Measurements from ENCODE around the gene NXPH3.

The NXPH3 gene

GRCh38 chr17:49592263-49592662 is 16.6 kb downstream of the NXPH3 start:
- DNase-seq (ENCODE audit: low read depth) = no peak

GRCh38 chr17:49595328-49595727 is 19.7 kb downstream of the NXPH3 start:
- DNase-seq (ENCODE audit: low read depth) = no peak

- no peak for DNase-seq (ENCODE audit: low read depth)
These were observed 20.3 kb downstream of the NXPH3 start for GRCh38 chr17:49595980-49596379.

GRCh38 chr17:49596613-49597244 is 21.1 kb downstream of the NXPH3 start:
- DNase-seq (ENCODE audit: low read depth) = no peak

GRCh38 chr17:49597436-49597835 is 21.8 kb downstream of the NXPH3 start:
- DNase-seq (ENCODE audit: low read depth) = no peak

- no peak for DNase-seq (ENCODE audit: low read depth)
These were observed 22.4 kb downstream of the NXPH3 start for GRCh38 chr17:49597928-49598655.

GRCh38 chr17:49598918-49599317 is 23.2 kb downstream of the NXPH3 start:
- DNase-seq (ENCODE audit: low read depth) = no peak

GRCh38 chr17:49600949-49601348 is 25.3 kb downstream of the NXPH3 start:
- DNase-seq (ENCODE audit: low read depth) = no peak

- no peak for DNase-seq (ENCODE audit: low read depth)
These were observed 27.1 kb downstream of the NXPH3 start for GRCh38 chr17:49602783-49603182.

GRCh38 chr17:49603238-49603637 is 27.6 kb downstream of the NXPH3 start:
- DNase-seq (ENCODE audit: low read depth) = no peak

GRCh38 chr17:49603720-49604119 is 28.0 kb downstream of the NXPH3 start:
- DNase-seq (ENCODE audit: low read depth) = no peak

GRCh38 chr17:49604314-49604869 is 28.7 kb downstream of the NXPH3 start:
- no peak for DNase-seq (ENCODE audit: low read depth)

GRCh38 chr17:49610883-49611584 is 35.4 kb downstream of the NXPH3 start:
- no peak for DNase-seq (ENCODE audit: low read depth)

- DNase-seq (ENCODE audit: low read depth) = no peak
These were observed 37.1 kb downstream of the NXPH3 start for GRCh38 chr17:49612726-49613125.

- no peak for DNase-seq (ENCODE audit: low read depth)
These were observed 37.6 kb downstream of the NXPH3 start for GRCh38 chr17:49613182-49613800.

GRCh38 chr17:49616086-49616485 is 40.4 kb downstream of the NXPH3 start:
- no peak for DNase-seq (ENCODE audit: low read depth)

- no peak for DNase-seq (ENCODE audit: low read depth)
These were observed 41.0 kb downstream of the NXPH3 start for GRCh38 chr17:49616601-49617131.

GRCh38 chr17:49618028-49618611 is 42.4 kb downstream of the NXPH3 start:
- no peak for DNase-seq (ENCODE audit: low read depth)

- DNase-seq (ENCODE audit: low read depth) = no peak
These were observed 45.7 kb downstream of the NXPH3 start for GRCh38 chr17:49621420-49621819.

- no peak for DNase-seq (ENCODE audit: low read depth)
These were observed 46.4 kb downstream of the NXPH3 start for GRCh38 chr17:49621946-49622529.

- DNase-seq (ENCODE audit: low read depth) = no peak
These were observed 49.2 kb downstream of the NXPH3 start for GRCh38 chr17:49624896-49625295.

Measured in activated gamma-delta T cell treated with anti-CD3 and anti-CD28 coated beads, Interleukin-2, amount 50 U/mL, for 16 hours (primary cell).